Embryonic facial prominence (tissue), 1 donor: ENCODE data around the gene NCAM1.

Experiments
- DNase-seq: peaks from one replicate; pipeline ENCODE4 v3.0.0-alpha.2; 2016; ENCODE audit errors: extremely low spot score

NCAM1 gene

GRCh38 chr11:113308601-113309000 is 347.4 kb downstream of the NCAM1 start:
- no peak for DNase-seq

- DNase-seq: no peak
These were observed 350.3 kb downstream of the NCAM1 start for GRCh38 chr11:113311536-113311935.

GRCh38 chr11:113313601-113314000 is 352.4 kb downstream of the NCAM1 start:
- no peak for DNase-seq

- DNase-seq: no peak
These were observed 352.8 kb downstream of the NCAM1 start for GRCh38 chr11:113314065-113314388.

- peak; percentile 49 for DNase-seq
These were observed 353.4 kb downstream of the NCAM1 start, which contains the start of gene TTC12 for GRCh38 chr11:113314389-113315301. Gene TTC12 (plus strand): TSS chr11:113314583. CDS start chr11:113316258, 1,675 bp downstream.

- no peak for DNase-seq
These were observed 354.6 kb downstream of the NCAM1 start for GRCh38 chr11:113315811-113316210.

GRCh38 chr11:113316256-113316655 is 355.0 kb downstream of the NCAM1 start:
- no peak for DNase-seq

GRCh38 chr11:113317339-113317738 is 356.1 kb downstream of the NCAM1 start:
- DNase-seq: no peak

- DNase-seq: no peak
These were observed 357.9 kb downstream of the NCAM1 start for GRCh38 chr11:113319085-113319484.

GRCh38 chr11:113322158-113322557 is 360.9 kb downstream of the NCAM1 start:
- DNase-seq: no peak

- DNase-seq: no peak
These were observed 363.0 kb downstream of the NCAM1 start for GRCh38 chr11:113324250-113324649.
